Measurements from ENCODE around the gene ANKRD34A. TPM values are rescaled to one million over a fixed set of nuclear protein-coding genes. Genes with fewer than 3 reads are reported as not detected.

ANKRD34A gene
- total and polyA plus RNA-seq, 2 of the 13 experiments (the other 11 are each of a cell fraction or from before 2014, with no cell fraction given) = 0.05 to 0.07 TPM

DNA sequence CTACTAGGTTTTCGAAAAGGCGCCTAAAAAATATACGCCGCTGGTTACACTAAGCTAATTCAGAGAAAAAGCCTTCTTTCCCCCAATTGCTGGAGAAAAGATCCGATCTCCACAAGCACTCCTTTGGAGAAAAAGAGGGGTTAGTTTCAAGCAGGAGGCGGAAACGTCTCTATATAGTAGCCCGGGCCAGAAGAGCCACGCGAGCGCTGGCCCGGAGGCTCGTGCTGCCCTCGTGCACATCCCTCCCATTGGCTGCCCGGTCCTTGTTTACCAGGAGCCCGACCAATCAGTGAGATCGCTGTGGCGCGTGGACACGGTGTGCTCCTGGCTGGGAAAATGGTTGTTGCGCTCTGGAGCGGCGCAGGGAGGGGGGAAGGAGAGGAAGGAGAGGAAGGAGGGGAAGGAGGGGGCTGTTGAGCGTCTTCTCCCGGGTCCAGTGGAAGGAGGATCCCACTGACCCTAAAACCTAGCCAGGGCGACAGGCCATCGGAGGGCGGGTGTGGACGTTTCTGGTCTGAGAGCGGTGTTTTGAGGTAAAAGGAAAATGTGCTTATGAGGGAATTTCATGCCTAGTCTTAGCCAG, 32.1 kb upstream of the ANKRD34A start, which contains the start of gene TXNIP (continued):
- TF ChIP-seq, protein P1, sequence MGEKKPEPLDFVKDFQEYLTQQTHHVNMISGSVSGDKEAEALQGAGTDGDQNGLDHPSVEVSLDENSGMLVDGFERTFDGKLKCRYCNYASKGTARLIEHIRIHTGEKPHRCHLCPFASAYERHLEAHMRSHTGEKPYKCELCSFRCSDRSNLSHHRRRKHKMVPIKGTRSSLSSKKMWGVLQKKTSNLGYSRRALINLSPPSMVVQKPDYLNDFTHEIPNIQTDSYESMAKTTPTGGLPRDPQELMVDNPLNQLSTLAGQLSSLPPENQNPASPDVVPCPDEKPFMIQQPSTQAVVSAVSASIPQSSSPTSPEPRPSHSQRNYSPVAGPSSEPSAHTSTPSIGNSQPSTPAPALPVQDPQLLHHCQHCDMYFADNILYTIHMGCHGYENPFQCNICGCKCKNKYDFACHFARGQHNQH (CRISPR knock-in tag; IDR thresholded peaks at IDR 0.05) = peak; percentile 83
- TF ChIP-seq HOXA9 (CRISPR knock-in tag; IDR thresholded peaks at IDR 0.05; ENCODE audit: borderline replicate concordance) (no peak), ZNF468 (CRISPR knock-in tag; IDR thresholded peaks at IDR 0.05) (no peak), ZNF577 (CRISPR knock-in tag; IDR thresholded peaks at IDR 0.05; ENCODE audit: borderline replicate concordance, low read depth) (0 out of 2 replicates have a peak, but pooled peaks have one; percentile 20), REXO4 (CRISPR knock-in tag; IDR thresholded peaks at IDR 0.05; ENCODE audit: borderline replicate concordance) (no peak), GABPB1 (CRISPR knock-in tag; IDR thresholded peaks at IDR 0.05) (peak; percentile 79), ARID2 (CRISPR knock-in tag; IDR thresholded peaks at IDR 0.05; ENCODE audit: borderline replicate concordance) (peak; percentile 90), EZH2 (conservative IDR thresholded peaks at IDR 0.05; ENCODE audit: low read depth, low read length) (no peak), NFRKB (IDR thresholded peaks at IDR 0.05) (peak; percentile 60; the same call in 1 of the 2 replicates)
- TF ChIP-seq, protein P2, sequence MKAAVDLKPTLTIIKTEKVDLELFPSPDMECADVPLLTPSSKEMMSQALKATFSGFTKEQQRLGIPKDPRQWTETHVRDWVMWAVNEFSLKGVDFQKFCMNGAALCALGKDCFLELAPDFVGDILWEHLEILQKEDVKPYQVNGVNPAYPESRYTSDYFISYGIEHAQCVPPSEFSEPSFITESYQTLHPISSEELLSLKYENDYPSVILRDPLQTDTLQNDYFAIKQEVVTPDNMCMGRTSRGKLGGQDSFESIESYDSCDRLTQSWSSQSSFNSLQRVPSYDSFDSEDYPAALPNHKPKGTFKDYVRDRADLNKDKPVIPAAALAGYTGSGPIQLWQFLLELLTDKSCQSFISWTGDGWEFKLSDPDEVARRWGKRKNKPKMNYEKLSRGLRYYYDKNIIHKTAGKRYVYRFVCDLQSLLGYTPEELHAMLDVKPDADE (CRISPR knock-in tag; IDR thresholded peaks at IDR 0.05) = no peak
- TF ChIP-seq, protein P3, sequence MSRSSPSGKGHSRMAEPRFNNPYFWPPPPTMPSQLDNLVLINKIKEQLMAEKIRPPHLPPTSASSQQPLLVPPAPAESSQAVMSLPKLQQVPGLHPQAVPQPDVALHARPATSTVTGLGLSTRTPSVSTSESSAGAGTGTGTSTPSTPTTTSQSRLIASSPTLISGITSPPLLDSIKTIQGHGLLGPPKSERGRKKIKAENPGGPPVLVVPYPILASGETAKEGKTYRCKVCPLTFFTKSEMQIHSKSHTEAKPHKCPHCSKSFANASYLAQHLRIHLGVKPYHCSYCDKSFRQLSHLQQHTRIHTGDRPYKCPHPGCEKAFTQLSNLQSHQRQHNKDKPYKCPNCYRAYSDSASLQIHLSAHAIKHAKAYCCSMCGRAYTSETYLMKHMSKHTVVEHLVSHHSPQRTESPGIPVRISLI (CRISPR knock-in tag; IDR thresholded peaks at IDR 0.05; ENCODE audit: borderline replicate concordance) = peak; percentile 79; the same call in 1 of the 2 replicates
- TF ChIP-seq, protein P4, sequence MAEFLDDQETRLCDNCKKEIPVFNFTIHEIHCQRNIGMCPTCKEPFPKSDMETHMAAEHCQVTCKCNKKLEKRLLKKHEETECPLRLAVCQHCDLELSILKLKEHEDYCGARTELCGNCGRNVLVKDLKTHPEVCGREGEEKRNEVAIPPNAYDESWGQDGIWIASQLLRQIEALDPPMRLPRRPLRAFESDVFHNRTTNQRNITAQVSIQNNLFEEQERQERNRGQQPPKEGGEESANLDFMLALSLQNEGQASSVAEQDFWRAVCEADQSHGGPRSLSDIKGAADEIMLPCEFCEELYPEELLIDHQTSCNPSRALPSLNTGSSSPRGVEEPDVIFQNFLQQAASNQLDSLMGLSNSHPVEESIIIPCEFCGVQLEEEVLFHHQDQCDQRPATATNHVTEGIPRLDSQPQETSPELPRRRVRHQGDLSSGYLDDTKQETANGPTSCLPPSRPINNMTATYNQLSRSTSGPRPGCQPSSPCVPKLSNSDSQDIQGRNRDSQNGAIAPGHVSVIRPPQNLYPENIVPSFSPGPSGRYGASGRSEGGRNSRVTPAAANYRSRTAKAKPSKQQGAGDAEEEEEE (CRISPR knock-in tag; IDR thresholded peaks at IDR 0.05; ENCODE audit: borderline replicate concordance) = no peak; the same call in 1 of the 2 replicates
- TF ChIP-seq, protein P5, sequence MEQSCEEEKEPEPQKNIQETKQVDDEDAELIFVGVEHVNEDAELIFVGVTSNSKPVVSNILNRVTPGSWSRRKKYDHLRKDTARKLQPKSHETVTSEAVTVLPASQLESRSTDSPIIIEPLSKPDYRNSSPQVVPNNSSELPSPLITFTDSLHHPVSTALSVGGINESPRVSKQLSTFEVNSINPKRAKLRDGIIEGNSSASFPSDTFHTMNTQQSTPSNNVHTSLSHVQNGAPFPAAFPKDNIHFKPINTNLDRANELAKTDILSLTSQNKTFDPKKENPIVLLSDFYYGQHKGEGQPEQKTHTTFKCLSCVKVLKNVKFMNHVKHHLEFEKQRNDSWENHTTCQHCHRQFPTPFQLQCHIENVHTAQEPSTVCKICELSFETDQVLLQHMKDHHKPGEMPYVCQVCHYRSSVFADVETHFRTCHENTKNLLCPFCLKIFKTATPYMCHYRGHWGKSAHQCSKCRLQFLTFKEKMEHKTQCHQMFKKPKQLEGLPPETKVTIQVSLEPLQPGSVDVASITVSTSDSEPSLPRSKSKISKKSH (CRISPR knock-in tag; IDR thresholded peaks at IDR 0.05; ENCODE audit: borderline replicate concordance) = peak; percentile 91
- TF ChIP-seq, protein P6, sequence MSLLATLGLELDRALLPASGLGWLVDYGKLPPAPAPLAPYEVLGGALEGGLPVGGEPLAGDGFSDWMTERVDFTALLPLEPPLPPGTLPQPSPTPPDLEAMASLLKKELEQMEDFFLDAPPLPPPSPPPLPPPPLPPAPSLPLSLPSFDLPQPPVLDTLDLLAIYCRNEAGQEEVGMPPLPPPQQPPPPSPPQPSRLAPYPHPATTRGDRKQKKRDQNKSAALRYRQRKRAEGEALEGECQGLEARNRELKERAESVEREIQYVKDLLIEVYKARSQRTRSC (CRISPR knock-in tag; IDR thresholded peaks at IDR 0.05; ENCODE audit: low read depth) = no peak
- TF ChIP-seq, protein P7, sequence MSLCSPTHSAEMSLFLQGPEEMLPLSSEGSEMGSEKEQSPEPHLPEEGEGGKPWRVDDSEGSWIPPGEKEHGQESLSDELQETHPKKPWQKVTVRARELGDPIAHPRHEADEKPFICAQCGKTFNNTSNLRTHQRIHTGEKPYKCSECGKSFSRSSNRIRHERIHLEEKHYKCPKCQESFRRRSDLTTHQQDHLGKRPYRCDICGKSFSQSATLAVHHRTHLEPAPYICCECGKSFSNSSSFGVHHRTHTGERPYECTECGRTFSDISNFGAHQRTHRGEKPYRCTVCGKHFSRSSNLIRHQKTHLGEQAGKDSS (CRISPR knock-in tag; IDR thresholded peaks at IDR 0.05; ENCODE audit: borderline replicate concordance, low read depth) = 0 out of 2 replicates have a peak, but pooled peaks have one; percentile 27
- TF ChIP-seq, protein P8, sequence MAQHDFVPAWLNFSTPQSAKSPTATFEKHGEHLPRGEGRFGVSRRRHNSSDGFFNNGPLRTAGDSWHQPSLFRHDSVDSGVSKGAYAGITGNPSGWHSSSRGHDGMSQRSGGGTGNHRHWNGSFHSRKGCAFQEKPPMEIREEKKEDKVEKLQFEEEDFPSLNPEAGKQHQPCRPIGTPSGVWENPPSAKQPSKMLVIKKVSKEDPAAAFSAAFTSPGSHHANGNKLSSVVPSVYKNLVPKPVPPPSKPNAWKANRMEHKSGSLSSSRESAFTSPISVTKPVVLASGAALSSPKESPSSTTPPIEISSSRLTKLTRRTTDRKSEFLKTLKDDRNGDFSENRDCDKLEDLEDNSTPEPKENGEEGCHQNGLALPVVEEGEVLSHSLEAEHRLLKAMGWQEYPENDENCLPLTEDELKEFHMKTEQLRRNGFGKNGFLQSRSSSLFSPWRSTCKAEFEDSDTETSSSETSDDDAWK (CRISPR knock-in tag; IDR thresholded peaks at IDR 0.05) = no peak
